Measurements from ENCODE around the gene TP63.

The TP63 gene

GRCh38 chr3:189799366-189799765, 168.2 kb downstream of the TP63 start:
- TF ChIP-seq RAD21 (IDR thresholded peaks at IDR 0.05; ENCODE audit: low read depth): no peak
- TF ChIP-seq CREB1 (IDR thresholded peaks at IDR 0.05; ENCODE audit: low read depth): no peak
- TF ChIP-seq FOXM1 (IDR thresholded peaks at IDR 0.05; ENCODE audit: borderline replicate concordance, low read depth): no peak
- TF ChIP-seq EP300 (IDR thresholded peaks at IDR 0.05; ENCODE audit: borderline replicate concordance): no peak
- no peak for TF ChIP-seq USF1 (IDR thresholded peaks at IDR 0.05)
- TF ChIP-seq TCF12 (IDR thresholded peaks at IDR 0.05; ENCODE audit: low read depth): no peak
- no peak for TF ChIP-seq TAF1 (IDR thresholded peaks at IDR 0.05; ENCODE audit: low read depth)
- no peak for TF ChIP-seq YY1 (IDR thresholded peaks at IDR 0.05; ENCODE audit: low read depth)
- no peak for TF ChIP-seq EGR1 (IDR thresholded peaks at IDR 0.05)
- TF ChIP-seq TEAD4 (IDR thresholded peaks at IDR 0.05): no peak

GRCh38 chr3:189800436-189800835, 169.2 kb downstream of the TP63 start:
- TF ChIP-seq NFIC (IDR thresholded peaks at IDR 0.05) (no peak), REST (IDR thresholded peaks at IDR 0.05; ENCODE audit: low read depth) (no peak), YY1 (IDR thresholded peaks at IDR 0.05; ENCODE audit: low read depth) (no peak), ZBTB7A (IDR thresholded peaks at IDR 0.05; ENCODE audit: low read depth) (no peak), TAF1 (IDR thresholded peaks at IDR 0.05; ENCODE audit: low read depth) (no peak), EGR1 (IDR thresholded peaks at IDR 0.05) (no peak), MAX (IDR thresholded peaks at IDR 0.05) (no peak), FOXM1 (IDR thresholded peaks at IDR 0.05; ENCODE audit: borderline replicate concordance, low read depth) (no peak), TCF12 (IDR thresholded peaks at IDR 0.05; ENCODE audit: low read depth) (no peak), RAD21 (IDR thresholded peaks at IDR 0.05; ENCODE audit: low read depth) (no peak), CEBPB (IDR thresholded peaks at IDR 0.05) (no peak), USF1 (IDR thresholded peaks at IDR 0.05) (no peak), EP300 (IDR thresholded peaks at IDR 0.05; ENCODE audit: borderline replicate concordance) (no peak), TEAD4 (IDR thresholded peaks at IDR 0.05) (no peak), CREB1 (IDR thresholded peaks at IDR 0.05; ENCODE audit: low read depth) (no peak)

GRCh38 chr3:189803254-189803653, 172.1 kb downstream of the TP63 start:
- no peak for TF ChIP-seq ZBTB7A (IDR thresholded peaks at IDR 0.05; ENCODE audit: low read depth)
- no peak for TF ChIP-seq EP300 (IDR thresholded peaks at IDR 0.05; ENCODE audit: borderline replicate concordance)
- TF ChIP-seq CREB1 (IDR thresholded peaks at IDR 0.05; ENCODE audit: low read depth): no peak
- no peak for TF ChIP-seq CEBPB (IDR thresholded peaks at IDR 0.05)
- TF ChIP-seq MAX (IDR thresholded peaks at IDR 0.05): no peak
- TF ChIP-seq USF1 (IDR thresholded peaks at IDR 0.05): no peak
- TF ChIP-seq NFIC (IDR thresholded peaks at IDR 0.05): no peak
- no peak for TF ChIP-seq RAD21 (IDR thresholded peaks at IDR 0.05; ENCODE audit: low read depth)
- no peak for TF ChIP-seq TCF12 (IDR thresholded peaks at IDR 0.05; ENCODE audit: low read depth)
- TF ChIP-seq REST (IDR thresholded peaks at IDR 0.05; ENCODE audit: low read depth): no peak
- no peak for TF ChIP-seq EGR1 (IDR thresholded peaks at IDR 0.05)
- TF ChIP-seq TEAD4 (IDR thresholded peaks at IDR 0.05): no peak
- TF ChIP-seq TAF1 (IDR thresholded peaks at IDR 0.05; ENCODE audit: low read depth): no peak
- no peak for TF ChIP-seq YY1 (IDR thresholded peaks at IDR 0.05; ENCODE audit: low read depth)
- no peak for TF ChIP-seq FOXM1 (IDR thresholded peaks at IDR 0.05; ENCODE audit: borderline replicate concordance, low read depth)

- no peak for TF ChIP-seq TCF12 (IDR thresholded peaks at IDR 0.05; ENCODE audit: low read depth)
- TF ChIP-seq CEBPB (IDR thresholded peaks at IDR 0.05): peak; percentile 28; the same call in 1 of the 2 replicates
Observed at GRCh38 chr3:189805375-189806067, 174.3 kb downstream of the TP63 start.

GRCh38 chr3:189806171-189806951, 175.2 kb downstream of the TP63 start:
- TF ChIP-seq FOXM1 (IDR thresholded peaks at IDR 0.05; ENCODE audit: borderline replicate concordance, low read depth) (no peak), MAX (IDR thresholded peaks at IDR 0.05) (peak; percentile 80), CREB1 (IDR thresholded peaks at IDR 0.05; ENCODE audit: low read depth) (no peak), USF1 (IDR thresholded peaks at IDR 0.05) (peak; percentile 61), TEAD4 (IDR thresholded peaks at IDR 0.05) (no peak), NFIC (IDR thresholded peaks at IDR 0.05) (no peak), TAF1 (IDR thresholded peaks at IDR 0.05; ENCODE audit: low read depth) (no peak), YY1 (IDR thresholded peaks at IDR 0.05; ENCODE audit: low read depth) (no peak), EGR1 (IDR thresholded peaks at IDR 0.05) (no peak), TCF12 (IDR thresholded peaks at IDR 0.05; ENCODE audit: low read depth) (peak; percentile 15; the same call in 1 of the 2 replicates)
